Erythroblast (primary cell): ENCODE results near the gene HOOK1.

Experiments used
- GATA1 ChIP-seq: IDR thresholded peaks from 2 replicates; pipeline ENCODE4 v1.6.1; 2011; ENCODE audit warnings: low read depth, mild to moderate bottlenecking, control low read depth, low read length, moderate library complexity
- POLR2A ChIP-seq: IDR thresholded peaks from 2 replicates; pipeline ENCODE4 v1.6.1; 2011; ENCODE audit warnings: mild to moderate bottlenecking, low read length

- no peak for TF ChIP-seq POLR2A
- no peak for TF ChIP-seq GATA1
Observed at GRCh38 chr1:59815892-59816291, 1.1 kb downstream of the HOOK1 start.
